WTC11 (cell line): Measurements from ENCODE around the gene MRPL23. TPM values are rescaled to one million over a fixed set of nuclear protein-coding genes. Genes with fewer than 3 reads are reported as not detected.

Experiments
- ATAC-seq: fragments of 200-7000 bp; cut with Tn5 transposase; 2 replicates; pipeline ENCODE4 v1.10.0; 2021; ENCODE audit warnings: mild to moderate bottlenecking, moderate library complexity
- CTCF ChIA-PET: fragments of 300-600 bp; sonication (Branson Sonifier 250); formaldehyde crosslinking; loops from one replicate; lab custom pipeline; 2021; ENCODE audit warnings: antibody characterized with exemption; lab: Charles Lee
- POLR2A ChIA-PET: fragments of 350-600 bp; sonication (Branson Sonifier 250); formaldehyde crosslinking; loops from one replicate; lab custom pipeline; 2021; ENCODE audit warnings: antibody characterized with exemption; lab: Charles Lee
- DNase-seq: peaks from one replicate; pipeline ENCODE4 v3.0.0; 2021; ENCODE audit warnings: low spot score
- H3K27ac Mint-ChIP-seq: 2 replicates; pipeline ENCODE4 v1.8.0; 2021; ENCODE audit warnings: mixed read lengths
- H3K27me3 Mint-ChIP-seq: 2 replicates; pipeline ENCODE4 v1.8.0; 2021; ENCODE audit warnings: low read depth, mild to moderate bottlenecking, moderate library complexity, mixed read lengths
- H3K36me3 Mint-ChIP-seq: 2 replicates; pipeline ENCODE4 v1.8.0; 2021; ENCODE audit warnings: mixed read lengths
- H3K4me1 Mint-ChIP-seq: 2 replicates; pipeline ENCODE4 v1.8.0; 2022; ENCODE audit warnings: mixed read lengths
- H3K4me3 Mint-ChIP-seq: 2 replicates; pipeline ENCODE4 v1.8.0; 2021; ENCODE audit warnings: mild to moderate bottlenecking, moderate library complexity, mixed read lengths
- H3K9me3 Mint-ChIP-seq: 2 replicates; pipeline ENCODE4 v1.8.0; 2021; ENCODE audit warnings: mixed read lengths
- ATF1 ChIP-seq: sonication (generic); formaldehyde crosslinking; IDR thresholded peaks from 2 replicates; pipeline ENCODE4 v1.8.1; 2023; ENCODE audit warnings: mild to moderate bottlenecking, moderate library complexity, missing genetic modification reagents
- CREB1 ChIP-seq: sonication (generic); formaldehyde crosslinking; IDR thresholded peaks from 2 replicates; pipeline ENCODE4 v1.8.0; 2023; ENCODE audit warnings: mild to moderate bottlenecking, missing genetic modification reagents
- CREM ChIP-seq: sonication (generic); formaldehyde crosslinking; IDR thresholded peaks from 2 replicates; pipeline ENCODE4 v1.8.1; 2022; ENCODE audit warnings: mild to moderate bottlenecking, missing genetic modification reagents, moderate library complexity
- JAZF1 ChIP-seq: fragments of 250-450 bp; sonication (Bioruptor Pico); IDR thresholded peaks from 2 replicates; pipeline ENCODE4 v1.9.0; 2021; ENCODE audit warnings: moderate library complexity, mild to moderate bottlenecking, inconsistent platforms
- KAT7 ChIP-seq: sonication (generic); formaldehyde crosslinking; IDR thresholded peaks from 2 replicates; pipeline ENCODE4 v1.8.1; 2023; ENCODE audit warnings: missing genetic modification reagents, mild to moderate bottlenecking, borderline replicate concordance
- MXD4 ChIP-seq: fragments of 250-450 bp; sonication (Bioruptor Pico); IDR thresholded peaks from 2 replicates; pipeline ENCODE4 v1.8.0; 2021; ENCODE audit warnings: mild to moderate bottlenecking, moderate library complexity, borderline replicate concordance
- NFATC4 ChIP-seq: fragments of 250-450 bp; sonication (Bioruptor Pico); IDR thresholded peaks from 2 replicates; pipeline ENCODE4 v1.9.0; 2021; ENCODE audit warnings: mild to moderate bottlenecking
- NFE2L1 ChIP-seq: sonication (generic); formaldehyde crosslinking; IDR thresholded peaks from 2 replicates; pipeline ENCODE4 v1.8.1; 2023; ENCODE audit warnings: missing genetic modification reagents
- NFYB ChIP-seq: sonication (generic); formaldehyde crosslinking; conservative IDR thresholded peaks from 2 replicates; pipeline ENCODE4 v1.8.0; 2022; ENCODE audit warnings: low read depth, missing genetic modification reagents
- PRRX2 ChIP-seq: fragments of 250-450 bp; sonication (Bioruptor Pico); IDR thresholded peaks from 2 replicates; pipeline ENCODE4 v1.8.0; 2021; ENCODE audit warnings: mild to moderate bottlenecking
- RORB ChIP-seq: fragments of 250-450 bp; sonication (Bioruptor Pico); IDR thresholded peaks from 2 replicates; pipeline ENCODE4 v1.9.0; 2021; ENCODE audit warnings: mild to moderate bottlenecking
- SOX15 ChIP-seq: fragments of 250-450 bp; sonication (Bioruptor Pico); IDR thresholded peaks from 2 replicates; pipeline ENCODE4 v1.9.0; 2021; ENCODE audit warnings: mild to moderate bottlenecking
- TCF7 ChIP-seq: sonication (generic); formaldehyde crosslinking; IDR thresholded peaks from 2 replicates; pipeline ENCODE4 v1.8.0; 2022; ENCODE audit warnings: mild to moderate bottlenecking, low read depth, missing genetic modification reagents, moderate library complexity
- TP53 ChIP-seq: sonication (generic); formaldehyde crosslinking; IDR thresholded peaks from 2 replicates; pipeline ENCODE4 v1.8.1; 2023; ENCODE audit warnings: mild to moderate bottlenecking, missing genetic modification reagents
- ZNF138 ChIP-seq: sonication (generic); formaldehyde crosslinking; conservative IDR thresholded peaks from 2 replicates; pipeline ENCODE4 v1.8.1; 2022; ENCODE audit warnings: mild to moderate bottlenecking, moderate library complexity, missing genetic modification reagents
- ZNF232 ChIP-seq: sonication (generic); formaldehyde crosslinking; IDR thresholded peaks from 2 replicates; pipeline ENCODE4 v1.8.0; 2022; ENCODE audit warnings: mild to moderate bottlenecking, missing genetic modification reagents
- ZNF263 ChIP-seq: sonication (generic); formaldehyde crosslinking; IDR thresholded peaks from 2 replicates; pipeline ENCODE4 v1.8.1; 2022; ENCODE audit warnings: low read depth, mild to moderate bottlenecking, moderate library complexity, missing genetic modification reagents
- ZNF423 ChIP-seq: fragments of 250-450 bp; sonication (Bioruptor Pico); IDR thresholded peaks from 2 replicates; pipeline ENCODE4 v2.1.2; 2022; ENCODE audit warnings: mild to moderate bottlenecking, moderate library complexity
- total RNA-seq: library from RNA; stranded (reverse); gene quantifications from 3 replicates; pipeline ENCODE4 v1.2.3, GENCODE V29; 2021
- TF ChIP-seq, protein P1 (sequence below): sonication (generic); formaldehyde crosslinking; IDR thresholded peaks from 2 replicates; pipeline ENCODE4 v1.8.1; 2023; ENCODE audit warnings: mild to moderate bottlenecking, missing genetic modification reagents, moderate library complexity
- TF ChIP-seq, protein P2 (sequence below): fragments of 200-600 bp; IDR thresholded peaks from 2 replicates; pipeline ENCODE4 v1.8.0; 2022; ENCODE audit warnings: antibody characterized with exemption
- TF ChIP-seq, protein P3 (sequence below): sonication (generic); formaldehyde crosslinking; IDR thresholded peaks from 2 replicates; pipeline ENCODE4 v1.8.0; 2022; ENCODE audit warnings: mild to moderate bottlenecking, missing genetic modification reagents
- TF ChIP-seq, protein P4 (sequence below): sonication (generic); formaldehyde crosslinking; IDR thresholded peaks from 2 replicates; pipeline ENCODE4 v1.8.1; 2022; ENCODE audit warnings: low read depth, mild to moderate bottlenecking, moderate library complexity, missing genetic modification reagents, borderline replicate concordance
- TF ChIP-seq, protein P5 (sequence below): fragments of 250-450 bp; sonication (Bioruptor Pico); IDR thresholded peaks from 2 replicates; pipeline ENCODE4 v1.9.0; 2021; ENCODE audit warnings: moderate library complexity, mild to moderate bottlenecking, inconsistent platforms, borderline replicate concordance
- TF ChIP-seq, protein P6 (sequence below): sonication (generic); formaldehyde crosslinking; IDR thresholded peaks from 2 replicates; pipeline ENCODE4 v1.8.0; 2022; ENCODE audit warnings: mild to moderate bottlenecking, missing genetic modification reagents
- TF ChIP-seq, protein P7 (sequence below): sonication (generic); formaldehyde crosslinking; conservative IDR thresholded peaks from 2 replicates; pipeline ENCODE4 v1.8.1; 2023; ENCODE audit warnings: mild to moderate bottlenecking, low read depth, missing genetic modification reagents, moderate library complexity
- TF ChIP-seq, protein P8 (sequence below): sonication (generic); formaldehyde crosslinking; IDR thresholded peaks from 2 replicates; pipeline ENCODE4 v1.8.1; 2022; ENCODE audit warnings: missing genetic modification reagents, borderline replicate concordance

The MRPL23 gene
- total RNA-seq, 1 experiment from 2014 or later: 73.0 TPM

DNA sequence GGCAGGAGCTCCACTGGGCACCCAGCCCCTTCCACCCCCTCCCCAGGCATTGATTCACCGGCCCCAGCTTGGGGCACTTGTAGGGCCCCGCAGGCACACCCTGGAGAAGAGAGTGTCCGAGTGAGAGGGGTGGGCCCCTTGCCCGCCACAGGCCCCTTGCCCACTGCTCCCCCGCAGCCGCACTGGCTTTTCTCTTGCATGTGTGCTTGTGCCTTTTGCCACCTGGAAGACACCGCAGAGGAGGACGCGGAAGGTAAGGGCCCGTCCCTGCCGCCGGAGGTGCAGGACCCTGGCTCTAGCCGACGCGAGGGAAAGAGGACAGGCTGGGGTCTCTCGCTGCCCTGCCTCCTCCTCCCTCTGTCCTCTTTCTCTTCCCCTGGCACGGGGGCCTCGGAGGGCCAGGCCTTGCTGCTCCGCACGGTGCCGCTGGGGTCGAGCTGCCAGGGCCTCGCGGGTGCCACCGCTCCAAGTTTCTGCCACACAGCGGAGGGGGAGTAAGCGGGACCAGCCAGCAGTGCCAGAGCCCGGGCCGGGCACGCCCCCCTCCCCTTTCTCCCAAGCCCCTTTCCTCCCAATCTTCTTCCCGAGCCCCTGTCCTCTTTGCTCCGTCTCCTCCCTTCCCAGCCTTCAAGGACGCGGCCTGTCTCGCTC, 18.1 kb upstream of the MRPL23 start:
- POLR2A ChIA-PET: no interaction called here

DNA sequence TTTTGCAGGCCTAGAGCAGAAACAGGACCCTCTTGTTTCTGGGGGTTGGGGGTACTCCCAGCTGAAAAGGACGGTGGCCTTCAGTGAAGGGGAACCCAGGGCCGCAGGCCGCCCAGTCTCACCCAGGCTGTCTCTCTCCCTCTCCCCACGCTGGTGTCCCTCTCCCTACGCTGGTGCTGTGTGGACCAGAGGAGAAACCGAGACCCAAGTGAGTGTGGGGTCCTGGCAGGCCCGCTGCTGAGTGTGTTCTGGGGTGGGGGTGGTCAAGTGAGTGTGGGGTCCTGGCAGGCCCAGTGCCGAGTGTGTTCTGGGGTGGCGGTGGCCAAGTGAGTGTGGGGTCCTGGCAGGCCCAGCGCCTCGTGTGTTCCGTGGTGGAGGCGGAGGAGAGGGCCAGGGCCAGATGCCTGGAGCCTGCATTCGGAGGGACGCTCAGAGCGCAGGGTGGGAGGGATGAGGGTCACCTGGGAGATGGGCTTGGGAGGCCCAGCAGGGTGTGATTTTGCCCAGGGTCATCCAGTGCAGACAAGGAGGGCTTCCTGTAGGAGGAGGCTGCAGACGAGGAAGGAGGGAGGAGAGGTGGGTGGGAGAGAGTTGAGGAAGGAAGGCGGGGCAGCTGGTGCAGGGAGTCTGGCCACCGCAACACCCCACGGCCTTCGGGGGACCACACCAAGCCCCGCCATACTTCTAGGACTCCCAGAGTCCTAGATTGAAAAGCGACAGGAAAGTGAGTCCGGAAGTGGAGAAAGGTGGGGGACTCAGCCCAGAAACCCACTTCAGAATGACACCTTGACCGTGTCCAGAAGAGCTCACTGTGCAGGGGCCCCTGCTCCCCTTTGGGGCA, 17.3 kb upstream of the MRPL23 start:
- ChIA-PET CTCF (no interaction called here), POLR2A (no interaction called here)
- Mint-ChIP-seq H3K27me3 (no peaks in the 10 kb centered on the region; the same call in 1 of the 2 replicates), H3K9me3 (no peaks in the 10 kb centered on the region), H3K4me3 (no peak overlapping the region), H3K27ac (no peak overlapping the region), H3K36me3 (no peaks in the 10 kb centered on the region), H3K4me1 (no peaks in the 10 kb centered on the region)
- ATAC-seq: no peak
- peak; percentile 5 for DNase-seq
- TF ChIP-seq, protein P1, sequence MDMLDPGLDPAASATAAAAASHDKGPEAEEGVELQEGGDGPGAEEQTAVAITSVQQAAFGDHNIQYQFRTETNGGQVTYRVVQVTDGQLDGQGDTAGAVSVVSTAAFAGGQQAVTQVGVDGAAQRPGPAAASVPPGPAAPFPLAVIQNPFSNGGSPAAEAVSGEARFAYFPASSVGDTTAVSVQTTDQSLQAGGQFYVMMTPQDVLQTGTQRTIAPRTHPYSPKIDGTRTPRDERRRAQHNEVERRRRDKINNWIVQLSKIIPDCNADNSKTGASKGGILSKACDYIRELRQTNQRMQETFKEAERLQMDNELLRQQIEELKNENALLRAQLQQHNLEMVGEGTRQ (CRISPR knock-in tag): no peak
- TF ChIP-seq JAZF1 (CRISPR knock-in tag) (no peak), TCF7 (CRISPR knock-in tag) (no peak), ZNF138 (CRISPR knock-in tag) (no peak), ZNF232 (no peak), NFYB (CRISPR knock-in tag) (no peak)
- TF ChIP-seq, protein P2, sequence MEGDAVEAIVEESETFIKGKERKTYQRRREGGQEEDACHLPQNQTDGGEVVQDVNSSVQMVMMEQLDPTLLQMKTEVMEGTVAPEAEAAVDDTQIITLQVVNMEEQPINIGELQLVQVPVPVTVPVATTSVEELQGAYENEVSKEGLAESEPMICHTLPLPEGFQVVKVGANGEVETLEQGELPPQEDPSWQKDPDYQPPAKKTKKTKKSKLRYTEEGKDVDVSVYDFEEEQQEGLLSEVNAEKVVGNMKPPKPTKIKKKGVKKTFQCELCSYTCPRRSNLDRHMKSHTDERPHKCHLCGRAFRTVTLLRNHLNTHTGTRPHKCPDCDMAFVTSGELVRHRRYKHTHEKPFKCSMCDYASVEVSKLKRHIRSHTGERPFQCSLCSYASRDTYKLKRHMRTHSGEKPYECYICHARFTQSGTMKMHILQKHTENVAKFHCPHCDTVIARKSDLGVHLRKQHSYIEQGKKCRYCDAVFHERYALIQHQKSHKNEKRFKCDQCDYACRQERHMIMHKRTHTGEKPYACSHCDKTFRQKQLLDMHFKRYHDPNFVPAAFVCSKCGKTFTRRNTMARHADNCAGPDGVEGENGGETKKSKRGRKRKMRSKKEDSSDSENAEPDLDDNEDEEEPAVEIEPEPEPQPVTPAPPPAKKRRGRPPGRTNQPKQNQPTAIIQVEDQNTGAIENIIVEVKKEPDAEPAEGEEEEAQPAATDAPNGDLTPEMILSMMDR: no peak
- TF ChIP-seq, protein P3, sequence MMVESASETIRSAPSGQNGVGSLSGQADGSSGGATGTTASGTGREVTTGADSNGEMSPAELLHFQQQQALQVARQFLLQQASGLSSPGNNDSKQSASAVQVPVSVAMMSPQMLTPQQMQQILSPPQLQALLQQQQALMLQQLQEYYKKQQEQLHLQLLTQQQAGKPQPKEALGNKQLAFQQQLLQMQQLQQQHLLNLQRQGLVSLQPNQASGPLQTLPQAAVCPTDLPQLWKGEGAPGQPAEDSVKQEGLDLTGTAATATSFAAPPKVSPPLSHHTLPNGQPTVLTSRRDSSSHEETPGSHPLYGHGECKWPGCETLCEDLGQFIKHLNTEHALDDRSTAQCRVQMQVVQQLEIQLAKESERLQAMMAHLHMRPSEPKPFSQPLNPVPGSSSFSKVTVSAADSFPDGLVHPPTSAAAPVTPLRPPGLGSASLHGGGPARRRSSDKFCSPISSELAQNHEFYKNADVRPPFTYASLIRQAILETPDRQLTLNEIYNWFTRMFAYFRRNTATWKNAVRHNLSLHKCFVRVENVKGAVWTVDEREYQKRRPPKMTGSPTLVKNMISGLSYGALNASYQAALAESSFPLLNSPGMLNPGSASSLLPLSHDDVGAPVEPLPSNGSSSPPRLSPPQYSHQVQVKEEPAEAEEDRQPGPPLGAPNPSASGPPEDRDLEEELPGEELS (CRISPR knock-in tag): no peak

More for the DNA sequence above, 18.1 kb upstream of the MRPL23 start:
- Mint-ChIP-seq H3K4me1 (no peaks in the 10 kb centered on the region), H3K27me3 (no peaks in the 10 kb centered on the region; the same call in 1 of the 2 replicates), H3K27ac (no peak overlapping the region), H3K36me3 (no peaks in the 10 kb centered on the region), H3K4me3 (no peak overlapping the region)
- CTCF ChIA-PET: interaction anchor here (0.6 kb wide), 2 partner anchors 47 to 279 kb away, joined by 3 read pairs; no protein-coding TSS in a partner anchor
- no peak for ATAC-seq
- TF ChIP-seq ZNF263: no peak
- no peak for TF ChIP-seq MXD4 (CRISPR knock-in tag)
- no peak for TF ChIP-seq CREB1 (CRISPR knock-in tag)
- TF ChIP-seq, protein P4, sequence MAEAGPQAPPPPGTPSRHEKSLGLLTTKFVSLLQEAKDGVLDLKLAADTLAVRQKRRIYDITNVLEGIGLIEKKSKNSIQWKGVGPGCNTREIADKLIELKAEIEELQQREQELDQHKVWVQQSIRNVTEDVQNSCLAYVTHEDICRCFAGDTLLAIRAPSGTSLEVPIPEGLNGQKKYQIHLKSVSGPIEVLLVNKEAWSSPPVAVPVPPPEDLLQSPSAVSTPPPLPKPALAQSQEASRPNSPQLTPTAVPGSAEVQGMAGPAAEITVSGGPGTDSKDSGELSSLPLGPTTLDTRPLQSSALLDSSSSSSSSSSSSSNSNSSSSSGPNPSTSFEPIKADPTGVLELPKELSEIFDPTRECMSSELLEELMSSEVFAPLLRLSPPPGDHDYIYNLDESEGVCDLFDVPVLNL (CRISPR knock-in tag): no peak
- TF ChIP-seq RORB (CRISPR knock-in tag): no peak
- TF ChIP-seq, protein P5, sequence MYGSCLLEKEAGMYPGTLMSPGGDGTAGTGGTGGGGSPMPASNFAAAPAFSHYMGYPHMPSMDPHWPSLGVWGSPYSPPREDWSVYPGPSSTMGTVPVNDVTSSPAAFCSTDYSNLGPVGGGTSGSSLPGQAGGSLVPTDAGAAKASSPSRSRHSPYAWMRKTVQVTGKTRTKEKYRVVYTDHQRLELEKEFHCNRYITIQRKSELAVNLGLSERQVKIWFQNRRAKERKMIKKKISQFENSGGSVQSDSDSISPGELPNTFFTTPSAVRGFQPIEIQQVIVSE (CRISPR knock-in tag): no peak
- no peak for TF ChIP-seq KAT7
- TF ChIP-seq, protein P6, sequence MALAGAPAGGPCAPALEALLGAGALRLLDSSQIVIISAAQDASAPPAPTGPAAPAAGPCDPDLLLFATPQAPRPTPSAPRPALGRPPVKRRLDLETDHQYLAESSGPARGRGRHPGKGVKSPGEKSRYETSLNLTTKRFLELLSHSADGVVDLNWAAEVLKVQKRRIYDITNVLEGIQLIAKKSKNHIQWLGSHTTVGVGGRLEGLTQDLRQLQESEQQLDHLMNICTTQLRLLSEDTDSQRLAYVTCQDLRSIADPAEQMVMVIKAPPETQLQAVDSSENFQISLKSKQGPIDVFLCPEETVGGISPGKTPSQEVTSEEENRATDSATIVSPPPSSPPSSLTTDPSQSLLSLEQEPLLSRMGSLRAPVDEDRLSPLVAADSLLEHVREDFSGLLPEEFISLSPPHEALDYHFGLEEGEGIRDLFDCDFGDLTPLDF: no peak
- no peak for TF ChIP-seq CREM
- TF ChIP-seq ZNF232: no peak
- TF ChIP-seq PRRX2 (CRISPR knock-in tag): no peak
- no peak for TF ChIP-seq TP53 (CRISPR knock-in tag)
- TF ChIP-seq, protein P7, sequence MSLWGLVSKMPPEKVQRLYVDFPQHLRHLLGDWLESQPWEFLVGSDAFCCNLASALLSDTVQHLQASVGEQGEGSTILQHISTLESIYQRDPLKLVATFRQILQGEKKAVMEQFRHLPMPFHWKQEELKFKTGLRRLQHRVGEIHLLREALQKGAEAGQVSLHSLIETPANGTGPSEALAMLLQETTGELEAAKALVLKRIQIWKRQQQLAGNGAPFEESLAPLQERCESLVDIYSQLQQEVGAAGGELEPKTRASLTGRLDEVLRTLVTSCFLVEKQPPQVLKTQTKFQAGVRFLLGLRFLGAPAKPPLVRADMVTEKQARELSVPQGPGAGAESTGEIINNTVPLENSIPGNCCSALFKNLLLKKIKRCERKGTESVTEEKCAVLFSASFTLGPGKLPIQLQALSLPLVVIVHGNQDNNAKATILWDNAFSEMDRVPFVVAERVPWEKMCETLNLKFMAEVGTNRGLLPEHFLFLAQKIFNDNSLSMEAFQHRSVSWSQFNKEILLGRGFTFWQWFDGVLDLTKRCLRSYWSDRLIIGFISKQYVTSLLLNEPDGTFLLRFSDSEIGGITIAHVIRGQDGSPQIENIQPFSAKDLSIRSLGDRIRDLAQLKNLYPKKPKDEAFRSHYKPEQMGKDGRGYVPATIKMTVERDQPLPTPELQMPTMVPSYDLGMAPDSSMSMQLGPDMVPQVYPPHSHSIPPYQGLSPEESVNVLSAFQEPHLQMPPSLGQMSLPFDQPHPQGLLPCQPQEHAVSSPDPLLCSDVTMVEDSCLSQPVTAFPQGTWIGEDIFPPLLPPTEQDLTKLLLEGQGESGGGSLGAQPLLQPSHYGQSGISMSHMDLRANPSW: no peak
- no peak for TF ChIP-seq ATF1 (CRISPR knock-in tag)
- no peak for TF ChIP-seq ZNF423 (CRISPR knock-in tag)
- TF ChIP-seq SOX15 (CRISPR knock-in tag): no peak
- TF ChIP-seq, protein P8, sequence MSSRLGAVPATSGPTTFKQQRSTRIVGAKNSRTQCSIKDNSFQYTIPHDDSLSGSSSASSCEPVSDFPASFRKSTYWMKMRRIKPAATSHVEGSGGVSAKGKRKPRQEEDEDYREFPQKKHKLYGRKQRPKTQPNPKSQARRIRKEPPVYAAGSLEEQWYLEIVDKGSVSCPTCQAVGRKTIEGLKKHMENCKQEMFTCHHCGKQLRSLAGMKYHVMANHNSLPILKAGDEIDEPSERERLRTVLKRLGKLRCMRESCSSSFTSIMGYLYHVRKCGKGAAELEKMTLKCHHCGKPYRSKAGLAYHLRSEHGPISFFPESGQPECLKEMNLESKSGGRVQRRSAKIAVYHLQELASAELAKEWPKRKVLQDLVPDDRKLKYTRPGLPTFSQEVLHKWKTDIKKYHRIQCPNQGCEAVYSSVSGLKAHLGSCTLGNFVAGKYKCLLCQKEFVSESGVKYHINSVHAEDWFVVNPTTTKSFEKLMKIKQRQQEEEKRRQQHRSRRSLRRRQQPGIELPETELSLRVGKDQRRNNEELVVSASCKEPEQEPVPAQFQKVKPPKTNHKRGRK: no peak
- no peak for TF ChIP-seq NFE2L1 (CRISPR knock-in tag)
- TF ChIP-seq NFATC4 (CRISPR knock-in tag): no peak
- TF ChIP-seq, all 79 proteins: peak for 0
- H3K9me3 Mint-ChIP-seq: no peaks in the 10 kb centered on the region
- no peak for DNase-seq
